Liver (tissue), 9 donors: ENCODE measurements around the gene SMCO4. TPM values are rescaled to one million over a fixed set of nuclear protein-coding genes. Genes with fewer than 3 reads are reported as not detected.

Experiments used
- DNase-seq: peaks from one replicate; pipeline ENCODE4 v3.0.0-alpha.2; 2017; ENCODE audit warnings: low spot score
- H3K27ac ChIP-seq, 2 donors: one replicate each; pipeline ENCODE4 v1.7.0; 2013; ENCODE audit warnings: inconsistent platforms in 2 of 2, low read length in 2 of 2, control low read depth in 1 of 2, low read depth in 1 of 2, mild to moderate bottlenecking in 1 of 2
- H3K27me3 ChIP-seq, 4 donors: one replicate each; pipeline versions ENCODE4 v1.6.1 to v1.7.0; 2013; ENCODE audit warnings: low read length in 3 of 4, inconsistent platforms in 1 of 4, mild to moderate bottlenecking in 1 of 4, moderate library complexity in 1 of 4; ENCODE audit not compliant: control insufficient read depth in 4 of 4, insufficient read depth in 4 of 4
- H3K36me3 ChIP-seq, 4 donors: one replicate each; pipeline versions ENCODE4 v1.6.1 to v1.7.0; 2013; ENCODE audit warnings: low read length in 3 of 4, mild to moderate bottlenecking in 3 of 4, low read depth in 1 of 4, moderate library complexity in 1 of 4; ENCODE audit not compliant: control insufficient read depth in 4 of 4, insufficient read depth in 3 of 4
- H3K4me1 ChIP-seq, 4 donors: one replicate each; pipeline versions ENCODE4 v1.6.1 to v1.7.0; 2013; ENCODE audit warnings: low read length in 3 of 4, mild to moderate bottlenecking in 3 of 4, moderate library complexity in 1 of 4; ENCODE audit not compliant: control insufficient read depth in 4 of 4, insufficient read depth in 4 of 4
- H3K4me3 ChIP-seq, 3 donors: one replicate each; pipeline versions ENCODE4 v1.6.1 to v1.7.0; 2013; ENCODE audit warnings: low read length in 3 of 3, control low read depth in 1 of 3, low read depth in 1 of 3, mild to moderate bottlenecking in 1 of 3
- H3K9ac ChIP-seq, 2 donors: one replicate each; pipeline ENCODE4 v1.7.0; 2013; ENCODE audit warnings: low read length in 2 of 2, mild to moderate bottlenecking in 2 of 2, moderate library complexity in 2 of 2, control low read depth in 1 of 2, low read depth in 1 of 2
- H3K9me3 ChIP-seq, 4 donors: one replicate each; pipeline versions ENCODE4 v1.6.1 to v1.7.0; 2013; ENCODE audit warnings: low read length in 3 of 4; ENCODE audit not compliant: control insufficient read depth in 4 of 4
- ATF3 ChIP-seq: IDR thresholded peaks from 2 replicates; pipeline ENCODE4 v1.6.1; 2016; ENCODE audit warnings: antibody characterized with exemption
- CTCF ChIP-seq: fragments of 150-350 bp; IDR thresholded peaks from 2 replicates; pipeline ENCODE4 v1.5.1; 2017; ENCODE audit warnings: improper control_type of control experiment, low read depth, low read length; ENCODE audit not compliant: missing input control
- EGR1 ChIP-seq, 2 donors: IDR thresholded peaks; 2 replicates each; pipeline ENCODE4 v1.6.1; 2016 to 2018; ENCODE audit warnings: antibody characterized with exemption in 2 of 2, low read depth in 2 of 2
- FOXA1 ChIP-seq: IDR thresholded peaks from 2 replicates; pipeline ENCODE4 v1.6.1; 2016; ENCODE audit warnings: antibody characterized with exemption
- FOXA2 ChIP-seq: IDR thresholded peaks from 2 replicates; pipeline ENCODE4 v1.6.1; 2016; ENCODE audit warnings: antibody characterized with exemption
- GABPA ChIP-seq, 2 donors: IDR thresholded peaks in 1 of 2; conservative IDR thresholded peaks in 1 of 2; 2 replicates each; pipeline ENCODE4 v1.6.1; 2016; ENCODE audit warnings: antibody characterized with exemption in 2 of 2, mild to moderate bottlenecking in 1 of 2, moderate library complexity in 1 of 2
- HNF4A ChIP-seq, 2 donors: conservative IDR thresholded peaks; 2 replicates each; pipeline ENCODE4 v1.6.1; 2016; ENCODE audit warnings: antibody characterized with exemption in 2 of 2, mild to moderate bottlenecking in 2 of 2
- HNF4G ChIP-seq: IDR thresholded peaks from 2 replicates; pipeline ENCODE4 v1.6.1; 2016; ENCODE audit warnings: antibody characterized with exemption
- JUND ChIP-seq, 2 donors: IDR thresholded peaks; 2 replicates each; pipeline ENCODE4 v1.6.1; 2016; ENCODE audit warnings: antibody characterized with exemption in 2 of 2
- MAX ChIP-seq: IDR thresholded peaks from 2 replicates; pipeline ENCODE4 v1.6.1; 2016; ENCODE audit warnings: antibody characterized with exemption
- NR2F2 ChIP-seq: IDR thresholded peaks from 2 replicates; pipeline ENCODE4 v1.6.1; 2016; ENCODE audit warnings: antibody characterized with exemption
- RAD21 ChIP-seq, 2 donors: IDR thresholded peaks; 2 replicates each; pipeline ENCODE4 v1.6.1; 2016; ENCODE audit warnings: antibody characterized with exemption in 2 of 2, mild to moderate bottlenecking in 2 of 2
- REST ChIP-seq: IDR thresholded peaks from 2 replicates; pipeline ENCODE4 v1.6.1; 2016; ENCODE audit warnings: antibody characterized with exemption, mild to moderate bottlenecking
- RXRA ChIP-seq, 2 donors: IDR thresholded peaks; 2 replicates each; pipeline ENCODE4 v1.6.1; 2017 to 2018; ENCODE audit warnings: antibody characterized with exemption in 2 of 2, mild to moderate bottlenecking in 1 of 2
- SP1 ChIP-seq: IDR thresholded peaks from 2 replicates; pipeline ENCODE4 v1.6.1; 2018; ENCODE audit warnings: antibody characterized with exemption, mild to moderate bottlenecking
- TAF1 ChIP-seq: conservative IDR thresholded peaks from 2 replicates; pipeline ENCODE4 v1.6.1; 2016; ENCODE audit warnings: antibody characterized with exemption, mild to moderate bottlenecking
- YY1 ChIP-seq: IDR thresholded peaks from 2 replicates; pipeline ENCODE4 v1.6.1; 2016; ENCODE audit warnings: antibody characterized with exemption, mild to moderate bottlenecking
- ZBTB33 ChIP-seq: IDR thresholded peaks from 2 replicates; pipeline ENCODE4 v1.6.1; 2016; ENCODE audit warnings: antibody characterized with exemption
- WGBS: extraction: QIAGEN DNeasy Blood & Tissue Kit; methylation state at CpG from one replicate; pipeline ENCODE4 v1.1.7; 2013; 5-methylcytosine and 5-hydroxymethylcytosine counted together
- polyA plus RNA-seq, 2 donors: library from polyadenylated mRNA; stranded (reverse) in 1 of 2; unstranded in 1 of 2; fragments of 200-250 nt in 1 of 2; fragments of >200 nt in 1 of 2; fragmentation: Nextera tagmentation in 1 of 2; extraction: Ambion mirVana in 1 of 2; gene quantifications; one replicate each; pipeline versions ENCODE4 v1.2.1 to v1.2.3, GENCODE V29; 2013 to 2015
- total RNA-seq, 2 donors: library from RNA; depleted of rRNA; stranded (reverse); fragments of >200 nt; gene quantifications; one replicate each; pipeline ENCODE4 v1.2.3, GENCODE V29; 2014
- donor health status: healthy.
- donor health status: healthy.
- donor health status: healthy.
- donor health status: healthy.
- donor health status: healthy.

The SMCO4 gene
- total and polyA plus RNA-seq, 4 donors: 21.2 to 98.8 (median 47.9) TPM

GRCh38 chr11:93529707-93530467 lies 13.3 kb downstream of the SMCO4 start:
- 42% methylated on average over 9 of the region's 9 CpGs for WGBS
- H3K36me3 ChIP-seq: no peaks in the 10 kb centered on the region
- peaks cover 20 to 87% (median 63%) of the 10 kb centered on the region in 4 donors for H3K4me1 ChIP-seq
- no peak for DNase-seq
- peak overlapping the region; percentile 83 to 87 for H3K27ac ChIP-seq
- TF ChIP-seq YY1: no peak
- peak in 1 of 2 donors; percentile 57 for TF ChIP-seq EGR1 (IDR thresholded peaks at IDR 0.05; ENCODE audit: low read depth in 2 of 2)
- TF ChIP-seq ATF3: no peak
- TF ChIP-seq SP1: peak; percentile 32
- TF ChIP-seq FOXA2: no peak
- TF ChIP-seq HNF4A (conservative IDR thresholded peaks at IDR 0.05): peak; percentile 38 to 48
- TF ChIP-seq CTCF: no peak
- TF ChIP-seq JUND (IDR thresholded peaks at IDR 0.05): no peak
- TF ChIP-seq FOXA1: no peak
- peak in 1 of 2 donors; percentile 32 for TF ChIP-seq RXRA (IDR thresholded peaks at IDR 0.05)
- no peak for TF ChIP-seq TAF1
- TF ChIP-seq ZBTB33: no peak
- no peak for TF ChIP-seq MAX
- peak in 1 of 2 donors; percentile 8 for TF ChIP-seq RAD21 (IDR thresholded peaks at IDR 0.05)
- no peak for TF ChIP-seq NR2F2
- no peak for TF ChIP-seq REST
- TF ChIP-seq GABPA (IDR thresholded peaks at IDR 0.05 in 1 of 2, conservative IDR thresholded peaks at IDR 0.05 in 1 of 2): peak in 1 of 2 donors; percentile 31
- TF ChIP-seq HNF4G: no peak
- H3K9me3 ChIP-seq: no peaks in the 10 kb centered on the region
- H3K9ac ChIP-seq: peak overlapping the region; percentile 2 to 53
- no peak overlapping the region for H3K4me3 ChIP-seq
- no peaks in the 10 kb centered on the region for H3K27me3 ChIP-seq
